Glutamatergic neuron (in vitro differentiated cells): ENCODE results near the gene CEP120. TPM values are rescaled to one million over a fixed set of nuclear protein-coding genes. Genes with fewer than 3 reads are reported as not detected.
"Not testable (repeated sequence)": the region's sequence is repeated elsewhere in the genome, so short reads cannot be mapped to it uniquely, and the experiment has no call there.

ENCODE experiments used
- DNase-seq: peaks from one replicate; pipeline ENCODE4 v3.0.0; 2022
- H3K27ac Mint-ChIP-seq: one replicate; pipeline ENCODE4 v1.8.0; 2020; ENCODE audit warnings: mild to moderate bottlenecking, mixed read lengths, inconsistent platforms; ENCODE audit not compliant: unreplicated experiment
- H3K27me3 Mint-ChIP-seq: one replicate; pipeline ENCODE4 v1.8.0; 2020; ENCODE audit warnings: mild to moderate bottlenecking, moderate library complexity, mixed read lengths, inconsistent platforms; ENCODE audit not compliant: unreplicated experiment
- H3K36me3 Mint-ChIP-seq: one replicate; pipeline ENCODE4 v1.8.0; 2020; ENCODE audit warnings: mild to moderate bottlenecking, mixed read lengths, inconsistent platforms; ENCODE audit not compliant: unreplicated experiment
- H3K4me1 Mint-ChIP-seq: one replicate; pipeline ENCODE4 v1.8.0; 2020; ENCODE audit warnings: mild to moderate bottlenecking, low read depth, mixed read lengths, inconsistent platforms; ENCODE audit not compliant: unreplicated experiment
- H3K4me3 Mint-ChIP-seq: one replicate; pipeline ENCODE4 v1.8.0; 2020; ENCODE audit warnings: mild to moderate bottlenecking, mixed read lengths, inconsistent platforms; ENCODE audit not compliant: unreplicated experiment
- H3K9me3 Mint-ChIP-seq: one replicate; pipeline ENCODE4 v1.8.0; 2020; ENCODE audit warnings: mild to moderate bottlenecking, moderate library complexity, mixed read lengths, inconsistent platforms; ENCODE audit not compliant: unreplicated experiment
- long read RNA-seq: library from polyadenylated mRNA; unstranded; transcript quantifications from one replicate; pipeline ENCODE4 v2.0.0, GENCODE V29; 2020; ENCODE audit not compliant: unreplicated experiment
- total RNA-seq: library from RNA; stranded (reverse); fragmentation: NEBNext Ultra II Directional; extraction: Animal tissue kit (Norgen Biotek cat#: 25700); gene quantifications from one replicate; pipeline ENCODE4 v1.2.1, GENCODE V29; 2021; ENCODE audit not compliant: unreplicated experiment
- TF ChIP-seq, protein P1 (sequence below): fragments of 200-600 bp; sonication (generic); IDR thresholded peaks from one replicate; pipeline ENCODE4 v1.5.0; 2021; ENCODE audit not compliant: partially characterized antibody, unreplicated experiment

Gene CEP120
- 8.2 TPM for total RNA-seq
- long read RNA-seq, result 0 reads

DNA sequence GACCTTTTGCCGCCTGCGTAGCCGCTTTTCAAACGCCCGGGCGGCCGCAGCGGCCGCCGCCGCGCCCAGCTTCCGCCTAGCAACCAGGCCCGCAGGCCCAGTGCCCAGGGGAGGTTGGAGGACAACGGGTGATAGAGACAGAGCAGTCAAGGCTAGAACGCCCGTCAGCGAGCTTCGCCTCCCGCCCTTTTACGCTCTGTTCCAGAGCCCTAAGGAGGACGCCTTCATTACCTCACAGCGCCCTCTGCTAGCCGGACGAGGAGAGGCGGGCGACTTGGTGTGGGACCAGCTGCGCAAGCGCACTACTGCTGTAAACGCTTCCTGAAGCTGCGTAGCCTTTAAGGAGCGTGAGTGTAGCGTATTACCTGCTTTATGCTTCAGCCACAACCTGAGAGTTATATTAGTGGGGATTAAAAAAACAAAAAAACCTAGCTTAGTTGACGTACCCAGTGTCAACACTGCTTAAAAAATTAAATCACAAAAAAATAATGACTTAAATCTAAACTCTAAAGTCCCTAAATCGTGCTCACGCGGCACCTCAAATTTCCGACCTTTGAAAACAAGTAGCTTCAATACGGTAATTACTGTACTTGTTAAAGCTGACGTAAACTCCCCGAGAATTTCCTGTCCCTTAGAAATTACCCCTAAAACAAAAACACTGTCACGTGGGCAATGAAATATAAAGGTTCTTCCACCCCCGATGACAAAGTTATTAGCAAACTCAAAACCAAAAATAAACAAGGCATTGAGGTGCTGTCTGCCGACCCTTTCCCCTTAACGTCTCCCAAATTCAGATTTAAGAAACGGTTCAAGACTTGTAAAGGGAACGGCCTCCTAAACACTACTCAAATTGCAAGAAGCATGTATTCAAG lies at the start of gene CEP120:
Gene CEP120, minus strand, starts transcription at position 126 of the 872 bp plus-strand sequence. CDS start 405 bp downstream, outside the sequence.
- DNase-seq, result peak; percentile 96
- Mint-ChIP-seq H3K4me3 (peak within 1 kb of the TSS; percentile 89), H3K27ac (no peak within 1 kb of the TSS), H3K4me1 (peaks cover 4% of the 10 kb centered on the region), H3K9me3 (peaks cover 3% of the 10 kb centered on the region), H3K27me3 (peaks cover 2% of the 10 kb centered on the region), H3K36me3 (no peaks in the 10 kb centered on the region)
- TF ChIP-seq, protein P1, sequence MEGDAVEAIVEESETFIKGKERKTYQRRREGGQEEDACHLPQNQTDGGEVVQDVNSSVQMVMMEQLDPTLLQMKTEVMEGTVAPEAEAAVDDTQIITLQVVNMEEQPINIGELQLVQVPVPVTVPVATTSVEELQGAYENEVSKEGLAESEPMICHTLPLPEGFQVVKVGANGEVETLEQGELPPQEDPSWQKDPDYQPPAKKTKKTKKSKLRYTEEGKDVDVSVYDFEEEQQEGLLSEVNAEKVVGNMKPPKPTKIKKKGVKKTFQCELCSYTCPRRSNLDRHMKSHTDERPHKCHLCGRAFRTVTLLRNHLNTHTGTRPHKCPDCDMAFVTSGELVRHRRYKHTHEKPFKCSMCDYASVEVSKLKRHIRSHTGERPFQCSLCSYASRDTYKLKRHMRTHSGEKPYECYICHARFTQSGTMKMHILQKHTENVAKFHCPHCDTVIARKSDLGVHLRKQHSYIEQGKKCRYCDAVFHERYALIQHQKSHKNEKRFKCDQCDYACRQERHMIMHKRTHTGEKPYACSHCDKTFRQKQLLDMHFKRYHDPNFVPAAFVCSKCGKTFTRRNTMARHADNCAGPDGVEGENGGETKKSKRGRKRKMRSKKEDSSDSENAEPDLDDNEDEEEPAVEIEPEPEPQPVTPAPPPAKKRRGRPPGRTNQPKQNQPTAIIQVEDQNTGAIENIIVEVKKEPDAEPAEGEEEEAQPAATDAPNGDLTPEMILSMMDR, result peak; percentile 50

DNA sequence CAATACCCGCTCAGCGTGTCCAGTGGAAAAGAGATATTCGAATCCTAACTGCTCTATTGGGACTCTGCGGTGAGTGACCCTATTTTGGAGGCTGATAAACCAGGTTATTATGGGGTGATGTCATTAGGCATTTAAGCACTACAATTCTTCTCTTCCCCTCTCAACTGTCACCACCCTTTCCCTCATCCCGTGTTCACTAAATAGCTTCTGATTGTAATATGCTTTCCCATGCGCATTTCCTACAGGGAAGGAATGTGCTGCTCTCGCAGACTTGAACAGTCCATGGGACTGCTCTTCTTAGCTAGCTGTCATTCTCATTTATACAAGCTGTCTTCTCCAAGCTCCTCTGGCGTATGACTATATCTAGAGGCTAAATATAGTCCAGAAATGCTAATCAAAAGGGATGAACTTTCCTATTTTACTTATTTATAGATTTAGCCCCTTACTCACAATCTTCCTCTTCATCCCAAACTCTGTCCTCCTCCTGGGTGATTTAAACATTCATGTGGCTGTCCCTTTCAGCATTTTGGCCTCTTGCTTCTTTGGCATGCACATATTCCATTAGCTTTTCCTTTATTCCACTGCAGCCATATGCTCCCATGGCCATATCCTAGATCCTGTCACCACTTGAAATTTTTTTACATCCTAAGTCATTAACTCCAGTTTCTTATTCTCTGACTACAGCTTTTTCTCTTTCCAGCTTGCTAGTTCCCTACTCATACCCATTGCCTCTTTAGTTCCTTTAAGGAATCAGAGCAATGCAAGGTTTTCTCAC lies 49.1 kb upstream of the CEP120 start:
- Mint-ChIP-seq H3K36me3 (peaks cover under 1% of the 10 kb centered on the region), H3K9me3 (peaks cover 1% of the 10 kb centered on the region), H3K4me1 (peaks cover 3% of the 10 kb centered on the region), H3K27me3 (no peaks in the 10 kb centered on the region), H3K27ac (no peak overlapping the region), H3K4me3 (no peak overlapping the region)
- TF ChIP-seq, protein P1, result no peak
- no peak for DNase-seq

DNA sequence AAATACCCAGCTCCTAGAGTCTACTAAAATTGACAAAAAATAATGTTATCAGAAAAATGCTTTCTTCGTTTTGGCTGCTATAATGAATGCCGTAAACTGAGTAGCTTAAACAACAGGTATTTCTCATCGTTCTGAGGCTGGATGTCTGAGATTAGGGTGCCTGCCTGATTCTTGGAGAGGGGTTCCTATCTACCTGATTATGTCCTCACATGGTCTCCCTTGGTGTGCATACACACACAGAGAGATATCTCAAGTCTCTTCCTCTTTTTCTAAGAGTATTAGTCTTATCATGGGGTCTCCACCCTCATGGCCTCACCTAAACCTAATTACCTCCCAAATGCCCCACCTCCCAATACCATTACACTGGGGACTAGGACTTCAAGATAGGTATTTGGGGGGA lies 48.2 kb upstream of the CEP120 start:
- Mint-ChIP-seq H3K4me3 (no peak overlapping the region), H3K27ac (no peak overlapping the region), H3K4me1 (peaks cover 3% of the 10 kb centered on the region), H3K27me3 (no peaks in the 10 kb centered on the region), H3K36me3 (peaks cover 5% of the 10 kb centered on the region), H3K9me3 (peaks cover 1% of the 10 kb centered on the region)
- DNase-seq, result no peak
- TF ChIP-seq, protein P1, result no peak

DNA sequence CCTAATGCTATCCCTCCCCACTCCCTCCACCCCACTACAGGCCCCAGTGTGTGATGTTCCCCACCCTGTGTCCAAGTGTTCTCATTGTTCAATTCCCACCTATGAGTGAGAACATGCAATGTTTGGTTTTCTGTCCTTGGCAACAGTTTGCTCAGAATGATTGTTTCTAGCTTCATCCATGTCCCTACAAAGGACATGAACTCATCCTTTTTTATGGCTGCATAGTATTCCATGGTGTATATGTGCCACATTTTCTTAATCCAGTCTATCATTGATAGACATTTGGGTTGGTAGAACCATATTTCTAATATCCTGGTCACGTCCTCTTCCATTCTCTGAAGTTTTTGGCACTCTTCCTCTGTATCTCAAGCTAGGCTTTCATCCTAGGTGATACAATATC lies 43.6 kb upstream of the CEP120 start:
- H3K27me3 Mint-ChIP-seq, H3K9me3 Mint-ChIP-seq, H3K4me3 Mint-ChIP-seq, DNase-seq, H3K4me1 Mint-ChIP-seq, H3K27ac Mint-ChIP-seq, H3K36me3 Mint-ChIP-seq: not testable (repeated sequence)

DNA sequence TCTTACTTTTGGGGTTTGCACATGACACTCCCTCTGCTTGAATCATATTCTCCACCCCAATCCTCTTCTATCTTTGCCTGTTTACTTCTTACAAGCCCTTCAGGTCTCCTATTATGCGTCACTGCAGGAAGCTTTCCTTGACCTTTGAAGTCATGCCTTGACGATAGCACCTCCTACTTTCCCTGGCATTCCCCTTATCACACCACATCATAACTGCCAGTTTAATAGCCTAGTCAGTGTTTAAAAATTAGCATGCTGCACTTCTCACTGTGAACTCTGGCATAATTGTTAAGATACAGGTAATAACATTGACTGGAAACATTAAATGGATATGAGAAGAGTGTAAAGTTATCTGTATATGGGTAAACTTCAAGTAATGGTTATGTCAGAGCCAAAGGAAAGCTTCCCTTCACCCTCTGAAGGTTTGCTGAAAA lies 37.1 kb upstream of the CEP120 start:
- no peak for DNase-seq
- no peaks in the 10 kb centered on the region for H3K9me3 Mint-ChIP-seq
- peaks cover 15% of the 10 kb centered on the region for H3K4me1 Mint-ChIP-seq
- TF ChIP-seq, protein P1, result no peak
- H3K27ac Mint-ChIP-seq, result no peak overlapping the region
- no peak overlapping the region for H3K4me3 Mint-ChIP-seq
- no peaks in the 10 kb centered on the region for H3K27me3 Mint-ChIP-seq
- H3K36me3 Mint-ChIP-seq, result no peaks in the 10 kb centered on the region

DNA sequence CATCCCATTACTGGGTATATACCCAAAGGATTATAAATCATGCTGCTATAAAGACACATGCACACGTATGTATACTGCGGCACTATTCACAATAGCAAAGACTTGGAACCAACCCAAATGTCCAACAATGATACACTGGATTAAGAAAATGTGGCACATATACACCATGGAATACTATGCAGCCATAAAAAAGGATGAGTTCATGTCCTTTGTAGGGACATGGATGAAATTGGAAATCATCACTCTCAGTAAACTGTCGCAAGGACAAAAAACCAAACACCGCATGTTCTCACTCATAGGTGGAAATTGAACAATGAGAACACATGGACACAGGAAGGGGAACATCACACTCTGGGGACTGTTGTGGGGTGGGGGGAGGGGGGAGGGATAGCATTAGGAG lies 35.8 kb upstream of the CEP120 start:
- H3K4me3 Mint-ChIP-seq, H3K27ac Mint-ChIP-seq, H3K36me3 Mint-ChIP-seq, DNase-seq, H3K9me3 Mint-ChIP-seq, H3K27me3 Mint-ChIP-seq: not testable (repeated sequence)
- peaks cover 24% of the 10 kb centered on the region for H3K4me1 Mint-ChIP-seq
